Uterus (tissue), 4 donors: Measurements from ENCODE around the gene SAMD4A. TPM values are rescaled to one million over a fixed set of nuclear protein-coding genes. Genes with fewer than 3 reads are reported as not detected.
A peak's percentile ranks its signal among the peaks of the same experiment; 100 is the strongest.

Source experiments
- DNase-seq, 2 donors: peaks; one replicate each; pipeline ENCODE4 v3.0.0-alpha.2; 2019 to 2020
- H3K27ac ChIP-seq, 2 donors: fragments of 200-600 bp; sonication (generic); 1 replicate in 1 of 2; 2 replicates in 1 of 2; pipeline ENCODE4 v1.5.1; 2016 to 2018
- H3K27me3 ChIP-seq, 2 donors: fragments of 200-600 bp; sonication (generic); one replicate each; pipeline ENCODE4 v1.5.1; 2018 to 2019; ENCODE audit warnings: control low read depth in 1 of 2
- H3K36me3 ChIP-seq, 2 donors: fragments of 200-600 bp; sonication (generic); one replicate each; pipeline ENCODE4 v1.5.1; 2019; ENCODE audit warnings: control low read depth in 1 of 2
- H3K4me1 ChIP-seq, 2 donors: fragments of 200-600 bp; sonication (generic); one replicate each; pipeline ENCODE4 v1.5.1; 2018 to 2019; ENCODE audit warnings: control low read depth in 1 of 2
- H3K4me3 ChIP-seq, 2 donors: fragments of 200-600 bp; sonication (generic); 1 replicate in 1 of 2; 2 replicates in 1 of 2; pipeline ENCODE4 v1.5.1; 2018 to 2019; ENCODE audit warnings: mild to moderate bottlenecking in 1 of 2
- H3K9me3 ChIP-seq, 2 donors: fragments of 200-600 bp; sonication (generic); one replicate each; pipeline ENCODE4 v1.5.1; 2019; ENCODE audit warnings: control low read depth in 1 of 2
- POLR2A ChIP-seq, 2 donors: fragments of 450-650 bp; IDR thresholded peaks; one replicate each; pipeline ENCODE4 v1.6.1; 2016; ENCODE audit warnings: antibody characterized with exemption in 2 of 2, mild to moderate bottlenecking in 1 of 2, moderate library complexity in 1 of 2
- intact Hi-C: fragments of 100-400 bp; cut with DNase I; formaldehyde crosslinking; loops from one replicate; pipeline ENCODE4 v1.15.1; 2023; ENCODE audit warnings: low total_unique reads
- total RNA-seq, 4 donors: library from RNA; depleted of rRNA in 3 of 4; stranded (reverse); fragments of >200 nt in 3 of 4; gene quantifications; one replicate each; pipeline versions ENCODE4 v1.1.0 to v1.2.4, GENCODE V29; 2014 to 2023
- TF ChIP-seq, protein P1 (sequence below), 4 experiments: fragments of 200-600 bp in 2 of 4; fragments of 450-650 bp in 2 of 4; sonication (generic) in 2 of 4; IDR thresholded peaks; one replicate each; pipeline ENCODE4 v1.5.1; 2016 to 2019; ENCODE audit warnings: antibody characterized with exemption in 4 of 4, mild to moderate bottlenecking in 2 of 4, moderate library complexity in 1 of 4
- donor health status: DM: yes; HTN: yes; CAD: no.

Gene SAMD4A
- total RNA-seq, 4 donors from 2014 or later, result 46.9 to 67.8 (median 55.0) TPM

DNA sequence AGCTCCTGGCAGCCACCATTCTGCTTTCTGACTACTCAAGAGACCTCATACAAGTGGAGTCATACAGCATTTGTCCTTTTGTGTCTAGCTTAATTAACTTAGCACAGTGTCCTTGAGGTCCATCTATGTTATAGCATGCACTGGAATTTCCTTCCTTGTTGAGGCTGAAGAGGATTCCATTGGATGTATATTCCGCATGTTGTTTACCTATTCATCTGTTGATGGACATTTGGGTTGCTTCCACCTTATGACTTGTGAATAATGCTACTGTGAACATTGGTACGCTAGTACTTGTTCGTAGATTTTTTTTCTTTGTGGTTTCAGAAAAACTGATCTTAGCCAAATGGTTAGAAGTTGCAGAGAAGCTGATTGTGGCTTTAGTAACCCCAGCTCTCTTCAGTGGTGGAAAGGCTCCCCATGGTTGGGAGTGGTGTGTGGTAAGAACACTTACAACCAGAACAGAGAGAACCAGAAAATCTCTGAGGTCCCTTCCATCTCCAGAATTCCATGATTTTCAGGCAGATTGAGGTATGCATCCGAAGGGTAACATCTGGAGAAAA lies 118.4 kb downstream of the SAMD4A start:
- DNase-seq, result no peak
- no peak overlapping the region for H3K4me3 ChIP-seq
- TF ChIP-seq POLR2A (IDR thresholded peaks at IDR 0.05), result no peak
- TF ChIP-seq, protein P1, sequence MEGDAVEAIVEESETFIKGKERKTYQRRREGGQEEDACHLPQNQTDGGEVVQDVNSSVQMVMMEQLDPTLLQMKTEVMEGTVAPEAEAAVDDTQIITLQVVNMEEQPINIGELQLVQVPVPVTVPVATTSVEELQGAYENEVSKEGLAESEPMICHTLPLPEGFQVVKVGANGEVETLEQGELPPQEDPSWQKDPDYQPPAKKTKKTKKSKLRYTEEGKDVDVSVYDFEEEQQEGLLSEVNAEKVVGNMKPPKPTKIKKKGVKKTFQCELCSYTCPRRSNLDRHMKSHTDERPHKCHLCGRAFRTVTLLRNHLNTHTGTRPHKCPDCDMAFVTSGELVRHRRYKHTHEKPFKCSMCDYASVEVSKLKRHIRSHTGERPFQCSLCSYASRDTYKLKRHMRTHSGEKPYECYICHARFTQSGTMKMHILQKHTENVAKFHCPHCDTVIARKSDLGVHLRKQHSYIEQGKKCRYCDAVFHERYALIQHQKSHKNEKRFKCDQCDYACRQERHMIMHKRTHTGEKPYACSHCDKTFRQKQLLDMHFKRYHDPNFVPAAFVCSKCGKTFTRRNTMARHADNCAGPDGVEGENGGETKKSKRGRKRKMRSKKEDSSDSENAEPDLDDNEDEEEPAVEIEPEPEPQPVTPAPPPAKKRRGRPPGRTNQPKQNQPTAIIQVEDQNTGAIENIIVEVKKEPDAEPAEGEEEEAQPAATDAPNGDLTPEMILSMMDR (IDR thresholded peaks at IDR 0.05), result no peak
- H3K36me3 ChIP-seq, result no peaks in the 10 kb centered on the region
- no peaks in the 10 kb centered on the region for H3K9me3 ChIP-seq
- H3K27me3 ChIP-seq, result no peaks in the 10 kb centered on the region
- H3K4me1 ChIP-seq, result peaks cover 6 to 18% of the 10 kb centered on the region in 2 donors
- peak overlapping the region; percentile 92 to 97 for H3K27ac ChIP-seq
- intact Hi-C loops, result loop anchor here (5.0 kb wide), 1 partner anchor 118 kb away; the partner anchor contains the start of gene SAMD4A

DNA sequence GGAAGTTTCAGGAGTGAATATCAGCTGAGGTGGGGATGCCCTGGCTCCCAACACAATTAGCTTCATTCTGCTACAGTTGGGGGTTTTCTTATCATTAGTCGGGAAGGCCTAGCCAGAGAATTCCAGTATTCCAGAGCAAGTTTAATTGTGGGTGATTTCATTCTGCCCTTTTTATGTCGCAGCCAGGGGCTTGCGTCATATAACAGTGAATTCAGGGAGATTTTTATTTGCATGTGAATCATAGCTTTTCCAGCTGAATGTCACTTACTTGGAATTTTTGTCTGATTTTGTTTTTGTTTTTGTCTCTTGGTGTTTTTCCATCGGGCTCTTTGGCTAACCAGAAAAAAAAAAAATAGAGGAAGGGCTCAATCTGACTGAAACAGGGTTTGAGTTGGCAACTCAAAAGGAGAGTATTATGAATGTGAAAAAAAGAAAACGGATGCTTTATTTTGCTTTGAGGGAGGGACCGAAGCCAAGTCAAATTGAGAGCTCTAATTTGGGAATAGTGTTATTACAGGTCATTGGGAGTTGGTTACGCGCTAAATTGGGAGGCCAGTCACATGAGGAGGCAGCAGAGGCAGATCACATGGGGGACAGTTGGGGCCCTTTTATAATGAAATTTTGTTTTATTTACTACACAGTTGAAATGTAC lies 119.4 kb downstream of the SAMD4A start:
- Histone ChIP-seq H3K4me1 (peaks cover 6 to 18% of the 10 kb centered on the region in 2 donors), H3K36me3 (no peaks in the 10 kb centered on the region), H3K4me3 (no peak overlapping the region), H3K9me3 (no peaks in the 10 kb centered on the region), H3K27me3 (no peaks in the 10 kb centered on the region), H3K27ac (peak overlapping the region; percentile 92 to 97)
- intact Hi-C loops, result loop anchor here (5.0 kb wide), 1 partner anchor 119 kb away; the partner anchor contains the start of gene SAMD4A
- peak in 1 of 2 donors; percentile 28 for TF ChIP-seq POLR2A (IDR thresholded peaks at IDR 0.05)
- TF ChIP-seq, protein P1 (IDR thresholded peaks at IDR 0.05), result peak in 1 of 4 experiments; percentile 27
- DNase-seq, result peak; percentile 77 to 80

DNA sequence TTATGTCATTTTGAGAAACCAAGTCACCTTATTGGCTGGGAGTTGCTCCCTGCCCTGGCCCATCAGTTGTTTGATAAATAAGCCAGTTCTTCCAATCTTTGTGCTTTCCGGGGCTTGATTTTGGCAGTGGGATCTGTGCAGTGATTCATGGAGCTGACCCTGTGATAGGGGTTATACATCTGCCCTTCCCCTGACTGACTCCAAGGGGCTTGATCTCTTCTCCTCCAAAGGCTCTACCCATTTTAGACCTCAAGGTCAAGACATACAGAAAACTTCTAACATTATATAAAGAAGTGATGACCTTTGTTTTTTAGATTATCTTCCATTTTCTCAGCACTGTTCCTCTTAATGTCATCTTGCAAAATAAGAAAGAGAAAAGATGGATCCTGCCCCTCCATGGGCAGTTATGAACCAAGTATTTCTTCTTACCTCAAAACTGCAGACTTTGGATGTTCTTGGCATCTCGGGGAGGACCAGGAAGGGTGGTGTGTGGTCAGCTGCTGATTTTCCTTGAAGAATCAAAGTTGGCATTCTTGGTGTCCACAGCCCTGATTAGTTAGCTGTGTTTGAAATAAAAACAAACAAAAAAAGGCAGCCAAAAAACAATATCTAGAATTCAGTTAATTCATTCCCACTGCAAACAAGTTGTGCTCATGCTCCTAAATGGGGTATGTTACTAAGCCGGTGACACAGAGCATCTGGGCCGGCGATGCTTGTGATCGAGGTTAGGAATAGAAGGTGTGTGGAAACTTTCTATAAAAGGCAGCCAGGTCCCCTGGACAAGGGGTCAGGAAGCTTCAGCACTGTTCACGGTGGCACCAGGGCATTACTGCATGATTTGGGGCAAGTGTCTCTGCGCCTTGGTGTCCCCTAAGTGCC lies 120.2 kb downstream of the SAMD4A start:
- Histone ChIP-seq H3K4me3 (no peak overlapping the region), H3K27ac (peak overlapping the region; percentile 92 to 97), H3K27me3 (no peaks in the 10 kb centered on the region), H3K9me3 (no peaks in the 10 kb centered on the region), H3K36me3 (no peaks in the 10 kb centered on the region), H3K4me1 (peaks cover 10 to 18% of the 10 kb centered on the region in 2 donors)
- no peak for DNase-seq
- intact Hi-C loops, result loop anchor here (5.0 kb wide), 1 partner anchor 120 kb away; the partner anchor contains the start of gene SAMD4A
- TF ChIP-seq POLR2A (IDR thresholded peaks at IDR 0.05), result no peak
- TF ChIP-seq, protein P1 (IDR thresholded peaks at IDR 0.05), result no peak

DNA sequence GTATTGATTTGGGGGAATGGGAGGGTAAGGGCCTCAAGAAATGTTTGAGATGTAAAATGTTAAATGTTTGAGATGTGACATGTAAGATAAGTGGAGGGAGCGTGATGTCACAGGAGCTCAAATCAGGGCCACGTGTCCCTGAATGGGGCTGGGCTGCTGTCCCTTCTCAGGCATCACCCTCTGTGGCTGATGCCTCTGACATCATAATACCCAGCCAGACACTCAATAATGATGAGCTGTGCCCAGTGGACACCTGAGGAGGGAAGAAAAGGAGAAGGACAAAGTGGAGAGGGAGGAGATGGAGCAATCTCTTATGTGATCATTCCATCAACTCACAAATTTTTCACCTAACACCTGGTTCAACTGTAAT lies 120.8 kb downstream of the SAMD4A start:
- TF ChIP-seq, protein P1 (IDR thresholded peaks at IDR 0.05), result no peak
- no peak for TF ChIP-seq POLR2A (IDR thresholded peaks at IDR 0.05)
- Histone ChIP-seq H3K27ac (peak overlapping the region; percentile 92 to 97), H3K27me3 (no peaks in the 10 kb centered on the region), H3K4me1 (peaks cover 15 to 18% of the 10 kb centered on the region in 2 donors), H3K9me3 (no peaks in the 10 kb centered on the region), H3K36me3 (no peaks in the 10 kb centered on the region), H3K4me3 (no peak overlapping the region)
- intact Hi-C loops, result loop anchor here (5.0 kb wide), 1 partner anchor 120 kb away; the partner anchor contains the start of gene SAMD4A
- no peak for DNase-seq
